K562 (cell line): ENCODE data around the gene SRGAP3. TPM values are rescaled to one million over a fixed set of nuclear protein-coding genes. Genes with fewer than 3 reads are reported as not detected.

Source experiments
- CHCHD3 ChIP-seq: fragments of 250-450 bp; sonication (Bioruptor Pico); IDR thresholded peaks from 2 replicates; pipeline ENCODE4 v2.1.2; 2022; ENCODE audit warnings: mild to moderate bottlenecking
- HCFC1 ChIP-seq: IDR thresholded peaks from 2 replicates; pipeline ENCODE4 v1.6.1; 2012; ENCODE audit warnings: low read depth, low read length, improper control_type of control experiment
- NFATC3 ChIP-seq: fragments of 450-650 bp; IDR thresholded peaks from 2 replicates; pipeline ENCODE4 v1.6.1; 2017; ENCODE audit warnings: mild to moderate bottlenecking
- ZNF561 ChIP-seq: fragments of 450-650 bp; formaldehyde crosslinking; conservative IDR thresholded peaks from 2 replicates; pipeline ENCODE4 v1.4.0; 2020; ENCODE audit warnings: mild to moderate bottlenecking, moderate library complexity
- polyA plus RNA-seq, 8 experiments: library from polyadenylated mRNA; depleted of rRNA in 4 of 8; stranded (reverse) in 5 of 8; unstranded in 3 of 8; fragments of >200 nt; fragmentation: Nextera tagmentation in 2 of 8; fragmentation: Illumina TruSeq in 1 of 8; extraction: Ambion mirVana in 2 of 8; extraction: Trizol in 1 of 8; gene quantifications; 2 replicates each; pipeline versions ENCODE4 v1.2.1 to v1.2.3, GENCODE V29; 2011 to 2014; ENCODE audit warnings: inconsistent platforms in 1 of 8, missing spikeins in 1 of 8
- total RNA-seq, 7 experiments: library from RNA; depleted of rRNA in 6 of 7; stranded (reverse); fragments of >200 nt in 6 of 7; fragmentation: Illumina TruSeq in 2 of 7; extraction: Trizol in 2 of 7; gene quantifications; 2 replicates each; pipeline versions ENCODE4 v1.2.1 to v1.2.3, GENCODE V29; 2011 to 2021; ENCODE audit warnings: low replicate concordance in 1 of 7
- TF ChIP-seq, protein P1 (sequence below), 2 experiments: fragments of 450-650 bp; IDR thresholded peaks; 2 replicates each; pipeline ENCODE4 v1.6.1; 2016; ENCODE audit warnings: mild to moderate bottlenecking in 2 of 2, borderline replicate concordance in 1 of 2, low read depth in 1 of 2, moderate library complexity in 1 of 2
- TF ChIP-seq, protein P2 (sequence below), 2 experiments: fragments of 200-800 bp in 1 of 2; sonication (Bioruptor generic) in 1 of 2; sonication (generic) in 1 of 2; formaldehyde crosslinking in 1 of 2; IDR thresholded peaks in 1 of 2; conservative IDR thresholded peaks in 1 of 2; 2 replicates each; pipeline versions ENCODE4 v1.5.0 to v1.6.1; 2016 to 2020; ENCODE audit warnings: missing compliant biosample characterization in 1 of 2, missing genetic modification characterization in 1 of 2, missing genetic modification reagents in 1 of 2
- TF ChIP-seq, protein P3 (sequence below): fragments of 250-450 bp; sonication (Bioruptor Pico); IDR thresholded peaks from 2 replicates; pipeline ENCODE4 v1.5.0; 2021

The SRGAP3 gene
- total and polyA plus RNA-seq, 9 of the 15 experiments (the other 6 are each of a cell fraction or from before 2014, with no cell fraction given): 0.11 to 0.85 (median 0.35) TPM; not detected in 2

DNA sequence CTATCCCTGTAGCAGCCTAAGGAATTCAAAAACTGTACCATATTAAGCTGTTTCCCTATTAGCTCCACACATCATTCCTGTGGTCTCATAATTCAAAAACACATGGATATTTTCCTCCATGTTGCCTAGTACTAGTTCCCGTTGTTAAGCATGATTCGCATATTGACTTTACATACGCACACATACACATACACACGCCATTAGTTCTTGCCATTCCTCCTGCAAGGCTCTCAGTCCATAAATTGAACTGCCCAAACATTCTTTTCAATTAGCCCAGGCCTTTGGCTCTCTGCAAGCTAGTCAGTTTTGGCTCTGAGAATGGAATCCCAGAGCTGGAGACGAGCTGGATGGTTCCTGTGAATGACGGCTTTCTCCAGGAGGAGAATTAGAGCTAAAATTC is 229.0 kb downstream of the SRGAP3 start (continued):
- TF ChIP-seq, protein P1, sequence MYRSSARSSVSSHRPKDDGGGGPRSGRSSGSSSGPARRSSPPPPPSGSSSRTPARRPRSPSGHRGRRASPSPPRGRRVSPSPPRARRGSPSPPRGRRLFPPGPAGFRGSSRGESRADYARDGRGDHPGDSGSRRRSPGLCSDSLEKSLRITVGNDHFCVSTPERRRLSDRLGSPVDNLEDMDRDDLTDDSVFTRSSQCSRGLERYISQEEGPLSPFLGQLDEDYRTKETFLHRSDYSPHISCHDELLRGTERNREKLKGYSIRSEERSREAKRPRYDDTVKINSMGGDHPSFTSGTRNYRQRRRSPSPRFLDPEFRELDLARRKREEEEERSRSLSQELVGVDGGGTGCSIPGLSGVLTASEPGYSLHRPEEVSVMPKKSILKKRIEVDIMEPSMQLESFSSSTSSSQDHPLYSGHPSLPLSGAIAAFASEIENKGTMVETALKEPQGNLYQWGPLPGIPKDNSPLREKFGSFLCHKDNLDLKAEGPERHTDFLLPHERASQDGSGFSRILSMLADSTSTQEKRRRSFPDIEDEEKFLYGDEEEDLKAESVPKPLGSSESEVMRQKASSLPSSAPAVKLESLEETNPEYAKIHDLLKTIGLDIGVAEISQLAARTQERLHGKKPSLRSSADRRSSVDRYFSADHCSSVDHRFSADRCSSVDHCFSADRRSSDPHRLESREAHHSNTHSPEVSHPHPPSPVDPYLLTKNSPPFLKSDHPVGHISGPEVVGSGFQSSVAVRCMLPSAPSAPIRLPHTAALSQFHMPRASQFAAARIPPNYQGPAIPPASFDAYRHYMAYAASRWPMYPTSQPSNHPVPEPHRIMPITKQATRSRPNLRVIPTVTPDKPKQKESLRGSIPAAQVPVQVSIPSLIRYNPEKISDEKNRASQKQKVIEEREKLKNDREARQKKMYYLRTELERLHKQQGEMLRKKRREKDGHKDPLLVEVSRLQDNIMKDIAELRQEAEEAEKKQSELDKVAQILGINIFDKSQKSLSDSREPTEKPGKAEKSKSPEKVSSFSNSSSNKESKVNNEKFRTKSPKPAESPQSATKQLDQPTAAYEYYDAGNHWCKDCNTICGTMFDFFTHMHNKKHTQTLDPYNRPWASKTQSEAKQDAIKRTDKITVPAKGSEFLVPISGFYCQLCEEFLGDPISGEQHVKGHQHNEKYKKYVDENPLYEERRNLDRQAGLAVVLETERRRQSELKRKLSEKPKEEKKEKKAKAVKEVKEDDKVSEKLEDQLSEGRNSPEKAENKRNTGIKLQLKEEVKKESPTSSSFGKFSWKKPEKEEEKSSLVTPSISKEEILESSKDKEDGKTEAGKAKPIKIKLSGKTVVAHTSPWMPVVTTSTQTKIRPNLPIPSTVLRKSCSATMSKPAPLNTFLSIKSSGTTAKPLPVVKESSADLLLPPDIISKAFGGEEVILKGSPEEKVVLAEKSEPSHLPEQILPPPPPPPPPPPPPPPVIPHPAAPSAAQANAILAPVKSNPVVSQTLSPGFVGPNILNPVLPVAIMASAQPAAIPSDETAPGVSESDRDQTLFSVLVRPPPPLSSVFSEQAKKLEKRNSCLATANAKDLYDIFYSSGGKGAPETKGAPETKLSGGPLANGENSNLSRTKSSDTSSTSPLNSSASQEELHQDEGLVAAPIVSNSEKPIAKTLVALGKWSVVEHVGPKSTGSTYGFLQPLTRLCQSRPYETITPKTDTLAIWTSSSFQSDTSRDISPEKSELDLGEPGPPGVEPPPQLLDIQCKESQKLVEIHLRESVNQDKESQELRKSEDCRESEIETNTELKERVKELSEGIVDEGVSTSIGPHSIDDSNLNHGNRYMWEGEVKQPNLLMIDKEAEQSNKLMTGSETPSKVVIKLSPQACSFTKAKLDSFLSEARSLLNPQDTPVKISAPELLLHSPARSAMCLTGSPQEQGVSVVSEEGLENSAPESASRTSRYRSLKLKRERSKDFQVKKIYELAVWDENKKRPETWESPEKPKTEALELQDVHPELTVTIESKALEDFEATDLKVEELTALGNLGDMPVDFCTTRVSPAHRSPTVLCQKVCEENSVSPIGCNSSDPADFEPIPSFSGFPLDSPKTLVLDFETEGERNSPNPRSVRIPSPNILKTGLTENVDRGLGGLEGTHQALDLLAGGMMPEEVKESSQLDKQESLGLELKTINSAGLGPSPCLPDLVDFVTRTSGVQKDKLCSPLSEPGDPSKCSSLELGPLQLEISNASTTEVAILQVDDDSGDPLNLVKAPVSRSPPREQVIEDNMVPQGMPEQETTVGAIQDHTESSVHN (IDR thresholded peaks at IDR 0.05; ENCODE audit: borderline replicate concordance in 1 of 2, low read depth in 1 of 2): no peak
- TF ChIP-seq, protein P2, sequence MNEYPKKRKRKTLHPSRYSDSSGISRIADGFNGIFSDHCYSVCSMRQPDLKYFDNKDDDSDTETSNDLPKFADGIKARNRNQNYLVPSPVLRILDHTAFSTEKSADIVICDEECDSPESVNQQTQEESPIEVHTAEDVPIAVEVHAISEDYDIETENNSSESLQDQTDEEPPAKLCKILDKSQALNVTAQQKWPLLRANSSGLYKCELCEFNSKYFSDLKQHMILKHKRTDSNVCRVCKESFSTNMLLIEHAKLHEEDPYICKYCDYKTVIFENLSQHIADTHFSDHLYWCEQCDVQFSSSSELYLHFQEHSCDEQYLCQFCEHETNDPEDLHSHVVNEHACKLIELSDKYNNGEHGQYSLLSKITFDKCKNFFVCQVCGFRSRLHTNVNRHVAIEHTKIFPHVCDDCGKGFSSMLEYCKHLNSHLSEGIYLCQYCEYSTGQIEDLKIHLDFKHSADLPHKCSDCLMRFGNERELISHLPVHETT (CRISPR knock-in tag; conservative IDR thresholded peaks at IDR 0.05 in 1 of 2, IDR thresholded peaks at IDR 0.05 in 1 of 2): no peak
- TF ChIP-seq ZNF561 (no peak), NFATC3 (no peak), HCFC1 (no peak), CHCHD3 (no peak)
- TF ChIP-seq, protein P3, sequence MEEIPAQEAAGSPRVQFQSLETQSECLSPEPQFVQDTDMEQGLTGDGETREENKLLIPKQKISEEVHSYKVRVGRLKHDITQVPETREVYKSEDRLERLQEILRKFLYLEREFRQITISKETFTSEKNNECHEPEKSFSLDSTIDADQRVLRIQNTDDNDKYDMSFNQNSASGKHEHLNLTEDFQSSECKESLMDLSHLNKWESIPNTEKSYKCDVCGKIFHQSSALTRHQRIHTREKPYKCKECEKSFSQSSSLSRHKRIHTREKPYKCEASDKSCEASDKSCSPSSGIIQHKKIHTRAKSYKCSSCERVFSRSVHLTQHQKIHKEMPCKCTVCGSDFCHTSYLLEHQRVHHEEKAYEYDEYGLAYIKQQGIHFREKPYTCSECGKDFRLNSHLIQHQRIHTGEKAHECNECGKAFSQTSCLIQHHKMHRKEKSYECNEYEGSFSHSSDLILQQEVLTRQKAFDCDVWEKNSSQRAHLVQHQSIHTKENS: no peak
- TF ChIP-seq, all 486 proteins: peak for 0
